Myocyte (in vitro differentiated cells): Measurements from ENCODE around the gene AAK1. TPM values are rescaled to one million over a fixed set of nuclear protein-coding genes. Genes with fewer than 3 reads are reported as not detected.
A peak's percentile ranks its signal among the peaks of the same experiment; 100 is the strongest.
"Not testable (repeated sequence)": the region's sequence is repeated elsewhere in the genome, so short reads cannot be mapped to it uniquely, and the experiment has no call there.

ENCODE experiments used
- DNase-seq: peaks from one replicate; pipeline ENCODE4 v3.0.0-alpha.2; 2012; ENCODE audit warnings: low read depth
- total RNA-seq: library from RNA; depleted of rRNA; stranded (reverse); fragments of >200 nt; gene quantifications from 2 replicates; pipeline ENCODE4 v1.2.3, GENCODE V29; 2014

AAK1 gene
- total RNA-seq, 1 donor from 2014 or later: 39.0 TPM

DNA sequence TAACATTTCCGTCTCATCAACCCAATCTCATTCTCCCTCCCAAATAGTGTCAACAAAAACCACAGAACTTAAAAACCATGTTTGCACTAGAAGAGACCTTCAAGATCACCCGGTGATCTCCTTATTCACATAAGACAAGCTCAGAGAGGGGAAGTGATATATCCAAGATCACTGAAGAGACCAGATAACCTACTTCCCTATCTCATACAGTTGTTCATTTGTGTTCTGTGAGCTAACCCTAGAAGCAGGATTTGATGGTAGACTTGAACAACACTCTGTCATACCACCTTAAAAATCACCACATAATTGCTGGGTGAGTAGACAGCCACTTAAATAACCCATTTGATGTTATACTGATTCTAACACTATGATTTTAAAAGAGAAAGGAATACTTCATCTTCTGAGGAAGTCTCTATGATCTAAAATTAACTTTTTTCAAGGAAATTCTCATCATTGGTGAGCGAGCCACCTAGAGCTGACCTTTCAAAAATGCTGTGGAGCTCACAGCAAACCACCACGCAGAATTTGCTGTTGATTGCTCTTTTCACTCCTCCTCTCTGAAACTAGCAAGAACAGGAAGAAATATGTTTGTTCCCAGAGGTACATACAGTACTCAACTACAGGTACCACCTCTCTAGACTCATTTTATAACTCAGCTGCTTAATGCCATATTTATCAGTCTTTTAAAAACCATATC lies 15.1 kb downstream of the AAK1 start:
- DNase-seq: no peak

DNA sequence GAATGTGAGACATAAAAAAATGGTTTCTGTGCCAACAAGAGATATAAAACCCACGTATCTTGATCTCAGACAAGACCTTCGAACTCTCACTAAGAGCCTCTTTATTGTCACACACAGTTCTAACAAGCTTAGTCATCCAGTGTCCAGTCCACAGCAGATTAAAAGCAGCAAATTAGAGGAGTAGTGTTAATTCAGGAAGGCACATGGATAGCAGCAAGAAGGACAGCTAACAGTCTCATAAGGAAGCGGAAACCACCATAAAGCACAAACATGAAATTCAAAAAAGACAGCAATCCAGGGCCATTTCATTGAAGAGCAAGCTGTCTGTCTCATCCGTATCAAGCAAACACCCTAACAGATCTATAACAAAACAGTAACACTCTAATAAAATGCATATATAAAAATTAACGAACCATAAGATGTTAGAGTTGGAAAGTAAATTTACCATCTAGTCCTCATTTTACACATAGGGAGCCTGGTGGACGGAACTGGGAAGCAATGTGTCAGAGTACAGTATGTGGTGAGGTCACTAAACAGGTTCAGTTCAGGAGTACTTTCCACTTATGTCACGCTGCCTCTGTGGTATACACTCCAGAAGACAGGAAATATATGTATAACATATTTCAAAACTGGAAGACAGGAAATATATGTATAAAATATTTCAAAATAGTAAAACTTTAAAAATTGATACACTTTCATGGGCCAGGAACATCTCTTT lies 18.3 kb downstream of the AAK1 start:
- DNase-seq: no peak

DNA sequence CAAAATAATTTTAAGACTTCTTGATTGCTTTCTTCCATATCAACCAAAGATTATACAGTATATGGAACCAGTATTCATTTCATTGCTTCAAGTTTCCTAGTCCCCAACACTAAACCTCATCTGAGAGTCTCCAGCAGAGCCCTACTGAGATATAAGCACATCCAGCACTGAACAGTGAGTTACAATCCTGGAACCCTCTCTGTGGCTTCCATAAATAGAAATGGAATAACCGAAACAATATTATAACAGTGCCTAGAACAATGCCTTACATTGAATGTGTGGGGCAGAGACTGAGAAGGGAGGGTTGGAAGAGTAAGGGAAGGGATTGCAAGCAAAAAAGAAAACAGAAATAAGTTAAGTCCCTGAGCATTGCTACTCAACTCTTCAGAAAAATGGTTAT lies 18.9 kb downstream of the AAK1 start:
- DNase-seq: no peak

DNA sequence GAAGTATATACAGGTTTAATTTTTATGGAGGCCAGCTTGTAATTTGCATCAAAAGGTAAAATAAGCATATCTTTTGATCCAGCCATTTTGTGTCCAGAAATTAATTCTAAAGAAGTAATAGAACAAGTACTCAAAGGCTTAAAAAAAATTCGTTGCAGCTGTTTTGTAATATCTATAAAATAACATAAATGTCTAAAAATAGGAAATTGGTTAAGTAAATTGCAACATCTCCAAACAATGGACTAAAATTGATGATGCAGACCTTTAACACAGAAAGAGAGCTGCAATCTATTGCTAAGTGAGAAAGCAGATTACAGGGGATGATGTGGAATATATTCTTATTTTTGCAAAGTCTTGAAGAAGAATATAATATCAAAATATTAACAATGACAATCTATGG lies 19.4 kb downstream of the AAK1 start:
- DNase-seq: no peak

DNA sequence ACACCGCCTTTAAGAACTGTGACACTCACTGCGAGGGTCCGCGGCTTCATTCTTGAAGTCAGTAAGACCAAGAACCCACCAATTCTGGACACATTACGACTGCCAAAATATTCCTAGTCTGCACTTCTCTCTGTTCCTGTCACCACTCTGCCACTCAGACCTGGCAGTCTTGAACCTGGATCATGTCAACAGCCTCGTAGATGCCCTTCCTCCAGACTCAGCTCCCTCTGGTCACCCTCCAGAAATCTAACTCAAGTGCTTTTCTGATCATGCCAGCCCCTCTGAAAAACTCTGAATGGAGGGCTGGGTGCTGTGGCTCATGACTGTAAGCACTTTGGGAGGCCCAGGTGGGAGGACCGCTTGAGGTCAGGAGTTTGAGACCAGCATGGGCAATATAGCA lies 20.3 kb downstream of the AAK1 start:
- no peak for DNase-seq

DNA sequence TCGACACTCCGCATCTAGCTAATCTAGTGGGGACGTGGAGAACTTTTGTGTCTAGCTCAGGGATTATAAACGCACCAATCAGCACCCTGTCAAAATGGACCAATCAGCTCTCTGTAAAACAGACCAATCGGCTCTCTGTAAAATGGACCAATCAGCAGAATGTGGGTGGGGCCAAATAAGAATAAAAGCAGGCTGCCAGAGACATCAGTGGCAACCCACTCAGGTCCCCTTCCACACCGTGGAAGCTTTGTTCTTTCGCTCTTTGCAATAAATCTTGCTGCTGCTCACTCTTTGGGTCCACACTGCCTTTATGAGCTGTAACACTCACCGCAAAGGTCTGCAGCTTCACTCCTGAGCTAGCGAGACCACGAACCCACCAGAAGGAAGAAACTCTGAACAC lies 20.7 kb downstream of the AAK1 start:
- DNase-seq: not testable (repeated sequence)

DNA sequence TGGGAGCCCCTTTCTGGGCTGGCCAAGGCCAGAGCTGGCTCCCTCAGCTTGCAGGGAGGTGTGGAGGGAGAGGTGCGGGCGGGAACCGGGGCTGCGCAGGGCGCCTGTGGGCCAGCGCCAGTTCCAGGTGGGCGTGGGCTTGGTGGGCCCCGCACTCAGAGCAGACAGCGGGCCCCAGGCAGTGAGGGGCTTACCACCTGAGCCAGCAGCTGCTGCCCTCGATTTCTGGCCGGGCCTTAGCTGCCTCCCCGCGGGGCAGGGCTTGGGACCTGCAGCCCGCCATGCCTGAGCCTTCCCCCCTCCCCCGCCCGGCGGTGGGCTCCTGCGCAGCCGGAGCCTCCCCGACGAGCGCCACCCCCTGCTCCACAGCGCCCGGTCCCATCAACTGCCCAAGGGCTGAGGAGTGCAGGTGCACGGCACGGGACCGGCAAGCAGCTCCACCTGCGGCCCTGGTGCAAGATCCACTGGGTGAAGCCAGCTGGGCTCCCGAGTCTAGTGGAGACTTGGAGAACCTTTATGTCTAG lies 21.5 kb downstream of the AAK1 start:
- not testable (repeated sequence) for DNase-seq

DNA sequence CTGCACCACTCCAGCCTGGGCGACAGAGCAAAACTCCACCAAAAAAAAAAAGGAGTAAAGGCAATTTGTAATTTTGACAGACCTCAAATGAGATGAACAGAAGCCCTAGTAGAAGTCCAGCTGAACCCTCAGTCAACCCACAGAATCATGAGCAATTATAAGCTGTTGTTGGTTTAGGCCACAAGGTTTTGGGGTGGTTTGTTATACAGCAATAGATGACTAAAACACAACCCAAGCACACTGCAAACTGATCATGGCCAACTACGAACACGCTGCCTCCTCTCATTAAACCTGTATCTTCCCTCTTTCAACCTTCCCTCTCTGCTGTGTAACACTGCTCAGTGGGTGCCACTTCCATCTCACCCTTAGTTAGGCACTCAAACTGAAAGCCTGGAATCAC lies 22.1 kb downstream of the AAK1 start:
- no peak for DNase-seq

DNA sequence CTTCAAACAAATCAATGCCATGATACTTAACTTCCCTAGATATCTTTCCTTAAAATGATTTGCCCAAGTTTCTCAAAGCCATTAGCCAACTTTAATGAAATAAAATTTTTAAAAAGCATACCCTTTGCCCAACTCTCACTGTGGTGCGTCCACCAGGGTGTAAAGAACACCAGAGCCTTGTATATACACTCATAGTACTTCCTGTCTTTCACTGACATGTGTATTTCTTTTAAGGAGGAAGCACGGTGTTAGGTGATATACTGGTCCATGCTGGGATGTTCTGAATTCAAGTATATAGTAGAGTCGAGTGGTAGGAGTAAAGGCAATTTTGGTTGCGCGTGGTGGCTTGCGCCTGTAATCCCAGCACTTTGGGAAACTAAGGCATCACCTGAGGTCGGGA lies 22.7 kb downstream of the AAK1 start:
- DNase-seq: no peak

DNA sequence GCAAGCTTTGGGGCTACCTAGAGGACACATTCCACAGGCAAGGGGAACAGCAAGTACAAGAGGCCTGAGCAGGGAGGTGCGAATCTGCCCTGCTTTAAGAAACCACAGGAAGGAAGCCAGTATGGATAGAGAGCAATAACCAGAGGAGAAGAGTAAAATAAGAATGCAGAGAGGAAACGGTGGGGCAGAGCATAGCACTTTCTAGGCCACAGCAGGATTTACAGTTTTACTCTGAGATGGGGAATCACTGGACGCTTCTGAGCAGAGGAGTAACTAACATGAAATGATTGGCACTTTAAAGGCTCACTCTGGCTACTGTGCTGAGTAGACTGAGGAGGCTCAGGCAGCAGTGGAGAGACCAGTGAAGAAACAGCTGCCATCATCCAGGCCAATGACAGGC lies 23.8 kb downstream of the AAK1 start:
- no peak for DNase-seq

DNA sequence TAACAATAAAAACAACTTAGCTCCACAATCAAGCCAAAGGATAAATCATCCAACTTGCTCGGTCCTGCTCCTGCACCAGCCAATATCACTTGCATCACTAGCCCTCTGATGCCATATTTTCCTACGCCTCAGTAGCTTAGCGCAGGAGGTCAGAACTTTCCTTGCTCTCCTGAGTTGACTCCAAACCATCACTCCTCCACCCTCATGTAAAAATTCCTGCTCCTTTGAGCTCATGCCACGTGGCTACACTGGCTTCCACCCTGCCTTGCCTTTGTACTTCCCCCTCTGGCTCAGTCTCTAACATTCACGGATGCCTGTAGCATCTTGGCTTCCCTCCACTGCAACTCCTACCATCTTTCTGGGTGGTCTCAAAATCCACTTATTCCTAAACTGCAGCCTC lies 25.2 kb downstream of the AAK1 start:
- DNase-seq: no peak

DNA sequence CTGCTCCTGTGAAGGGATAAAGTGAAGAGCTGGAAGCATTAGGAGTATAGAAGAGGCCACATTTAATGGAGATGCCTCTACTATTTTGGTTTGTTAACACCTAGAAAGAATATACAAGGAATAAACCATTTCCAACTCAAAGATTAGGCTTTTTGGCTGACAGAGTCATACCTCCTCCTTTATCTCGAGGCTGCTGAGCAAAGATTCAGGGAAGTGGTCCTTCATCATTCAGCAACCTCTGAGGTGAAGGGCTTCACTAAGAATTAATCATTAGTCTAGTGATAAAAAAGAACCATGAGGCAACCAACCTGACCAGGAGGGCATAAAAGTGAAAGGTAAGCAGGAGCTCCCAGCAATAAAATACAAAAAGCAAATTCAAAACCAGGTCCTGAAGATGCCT lies 25.8 kb downstream of the AAK1 start:
- DNase-seq: no peak

DNA sequence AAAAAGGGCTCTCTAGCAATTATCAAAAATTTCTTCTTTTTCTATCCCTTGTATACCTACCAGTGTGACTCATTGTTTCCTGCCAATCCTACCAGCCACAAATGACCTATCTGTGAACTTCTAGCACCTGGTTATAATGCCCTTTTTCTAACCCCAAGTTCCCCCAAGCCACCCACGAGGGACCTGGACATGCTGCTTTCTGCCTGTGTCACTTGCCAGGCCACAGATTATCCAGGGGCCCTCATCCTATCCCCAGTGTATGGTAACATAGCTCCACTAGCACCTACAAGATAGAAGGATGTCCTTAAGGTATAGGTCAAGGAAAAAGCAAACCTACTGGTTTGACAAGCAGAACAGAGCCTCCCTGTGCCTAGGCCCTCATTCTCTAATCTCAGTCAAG lies 26.8 kb downstream of the AAK1 start:
- no peak for DNase-seq

DNA sequence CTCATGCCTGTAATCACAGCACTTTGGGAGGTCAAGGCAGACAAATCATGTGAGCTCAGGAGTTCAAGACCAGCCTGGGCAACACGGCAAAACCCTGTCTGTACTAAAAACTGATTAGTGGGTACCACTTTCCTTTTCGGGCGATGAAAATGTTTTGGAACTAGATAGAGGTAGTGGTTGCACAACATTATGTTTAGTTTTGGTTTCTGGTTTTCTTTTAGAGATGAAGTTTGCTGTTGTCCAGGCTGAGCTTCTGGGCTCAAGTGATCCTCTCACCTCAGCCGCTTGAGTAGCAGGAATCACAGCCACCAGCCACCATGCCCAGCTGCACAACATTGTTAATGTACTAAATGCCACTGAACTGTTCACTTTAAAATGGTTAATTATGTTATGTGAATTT lies 27.6 kb downstream of the AAK1 start:
- DNase-seq: no peak

DNA sequence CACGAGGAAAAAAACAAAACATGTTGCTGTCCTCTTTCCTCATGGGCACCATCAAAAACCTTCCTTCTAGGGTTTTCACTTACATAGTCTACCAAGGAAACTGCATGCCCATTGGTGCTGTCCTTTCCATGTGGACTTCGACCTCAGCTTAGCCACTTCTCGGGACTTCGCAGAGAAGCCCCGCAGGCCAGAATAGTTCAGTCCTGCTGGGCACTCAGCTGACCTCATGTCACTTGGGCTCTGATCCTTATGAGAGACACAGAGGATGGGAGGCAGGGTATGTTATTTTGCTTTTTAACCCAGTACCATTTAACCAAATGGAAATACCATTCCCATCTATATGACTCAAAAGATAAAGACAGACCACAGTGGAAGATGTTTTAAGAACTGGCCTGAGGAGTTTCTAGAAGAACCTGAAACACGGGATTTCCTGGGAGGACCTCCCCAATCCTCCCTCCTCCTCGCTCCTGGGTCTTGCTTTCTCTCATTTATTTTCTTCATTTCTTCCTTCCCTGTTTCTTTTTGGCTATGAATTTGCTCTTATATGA lies 28.4 kb downstream of the AAK1 start:
- no peak for DNase-seq

DNA sequence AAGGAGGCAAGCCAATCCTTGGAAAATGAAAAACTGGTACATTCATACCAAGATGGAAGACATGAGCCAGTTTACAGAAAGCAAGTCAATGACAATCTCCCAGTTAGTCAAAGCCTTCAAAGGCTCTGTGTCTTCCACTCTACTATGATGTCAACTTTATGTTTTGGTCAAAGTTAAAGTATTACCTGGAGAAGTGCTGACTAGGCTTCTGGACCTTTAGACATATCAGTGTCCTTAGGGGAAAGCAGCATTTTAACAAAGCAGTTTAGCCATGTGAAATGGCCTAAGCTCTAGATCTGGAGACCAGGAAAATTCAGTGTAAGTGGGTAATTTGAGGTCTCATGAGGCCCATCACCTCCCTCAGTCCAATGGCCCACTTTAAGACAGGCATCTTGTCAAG lies 30.8 kb downstream of the AAK1 start:
- no peak for DNase-seq

DNA sequence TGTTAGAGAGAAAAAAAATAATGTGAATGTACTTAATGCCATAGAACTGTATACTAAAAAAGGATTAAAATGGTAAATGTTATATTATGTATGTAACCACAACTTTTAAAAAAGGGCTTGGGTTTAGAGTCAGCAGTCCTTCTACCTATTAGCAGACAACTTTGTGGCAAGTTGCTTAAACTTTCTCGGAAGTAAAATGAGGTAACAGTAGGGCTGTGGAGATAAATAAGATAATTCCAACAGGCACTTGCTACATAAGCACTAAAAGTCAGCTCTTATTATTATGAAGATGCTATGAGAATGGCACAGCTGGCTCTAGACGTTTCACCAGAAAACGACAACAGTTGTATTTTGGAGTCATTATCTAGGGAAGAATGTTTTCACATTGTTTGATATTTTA lies 31.3 kb downstream of the AAK1 start:
- no peak for DNase-seq

DNA sequence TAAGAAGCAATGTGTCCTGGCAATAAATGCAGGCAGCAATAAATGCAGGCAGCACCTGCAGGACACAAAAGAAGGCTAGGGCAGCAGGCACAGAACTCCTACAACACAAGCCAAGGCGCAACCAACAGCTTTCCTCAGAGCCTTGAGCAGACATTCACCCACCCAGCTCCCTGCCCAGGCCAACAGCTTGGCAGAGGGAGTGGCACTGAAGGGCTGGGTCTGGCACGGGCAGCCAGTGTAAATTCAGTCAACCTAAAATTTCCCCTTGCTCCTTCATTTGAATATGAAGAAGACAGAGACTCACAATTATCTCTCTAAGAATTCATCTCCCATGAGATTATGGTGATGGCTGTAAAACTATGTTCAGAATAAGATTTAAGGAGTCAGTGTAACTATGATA lies 35.4 kb downstream of the AAK1 start:
- no peak for DNase-seq

DNA sequence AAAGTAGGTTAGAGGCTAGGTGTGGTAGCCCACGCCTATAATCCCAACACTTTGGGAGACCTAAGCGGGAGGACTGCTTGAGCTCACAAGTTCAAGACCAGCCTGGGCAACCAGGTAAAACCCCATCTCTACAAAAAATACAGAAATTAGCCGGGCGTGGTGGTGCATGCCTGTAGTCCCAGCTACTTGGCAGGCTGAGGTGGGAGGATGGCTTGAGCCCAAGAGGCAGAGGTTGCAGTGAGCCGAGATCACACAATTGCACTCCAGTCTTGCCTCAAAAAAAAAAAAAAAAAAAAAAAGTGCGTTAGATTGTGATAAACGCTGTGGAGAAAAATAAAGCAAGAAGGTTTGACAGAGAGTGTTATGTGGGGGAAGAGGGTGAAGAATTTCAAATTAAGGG lies 36.8 kb downstream of the AAK1 start:
- DNase-seq: not testable (repeated sequence)

DNA sequence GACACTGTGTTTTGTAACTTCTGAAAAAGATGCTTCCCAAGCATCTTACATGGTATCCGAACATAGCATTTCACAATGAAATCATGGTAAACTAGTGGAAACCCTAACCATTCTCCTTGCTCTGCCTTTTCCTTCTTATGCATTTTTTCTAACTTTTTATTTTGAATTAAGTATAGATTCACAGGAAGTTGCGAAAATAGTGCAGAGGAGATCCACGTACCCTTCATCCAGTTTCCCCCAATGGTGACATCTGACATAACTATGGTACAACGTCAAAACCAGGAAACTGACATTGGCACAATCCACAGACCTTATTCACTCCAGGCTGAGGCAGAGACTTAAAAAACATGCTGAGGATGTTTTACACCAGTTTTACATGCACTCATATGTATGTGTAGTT lies 38.3 kb downstream of the AAK1 start:
- DNase-seq: no peak

DNA sequence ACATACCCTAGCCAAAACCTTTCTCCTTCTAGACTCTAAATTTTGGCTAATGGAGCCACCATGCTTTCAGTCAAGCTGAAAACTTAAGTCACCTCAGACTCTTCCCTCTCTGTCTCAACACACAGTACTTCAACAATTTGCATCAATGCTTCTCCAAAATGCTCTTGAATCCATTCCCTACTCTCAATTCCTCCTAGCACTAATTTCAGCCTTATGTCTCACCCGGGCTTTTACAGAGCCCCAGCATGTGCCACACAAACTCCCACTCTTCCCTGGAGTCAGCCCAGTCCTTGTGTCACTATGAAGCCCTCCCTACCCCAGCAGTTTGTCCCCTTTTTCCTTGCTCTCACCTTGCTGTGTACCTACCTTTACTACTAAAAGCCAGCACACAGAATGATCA lies 38.7 kb downstream of the AAK1 start:
- no peak for DNase-seq

DNA sequence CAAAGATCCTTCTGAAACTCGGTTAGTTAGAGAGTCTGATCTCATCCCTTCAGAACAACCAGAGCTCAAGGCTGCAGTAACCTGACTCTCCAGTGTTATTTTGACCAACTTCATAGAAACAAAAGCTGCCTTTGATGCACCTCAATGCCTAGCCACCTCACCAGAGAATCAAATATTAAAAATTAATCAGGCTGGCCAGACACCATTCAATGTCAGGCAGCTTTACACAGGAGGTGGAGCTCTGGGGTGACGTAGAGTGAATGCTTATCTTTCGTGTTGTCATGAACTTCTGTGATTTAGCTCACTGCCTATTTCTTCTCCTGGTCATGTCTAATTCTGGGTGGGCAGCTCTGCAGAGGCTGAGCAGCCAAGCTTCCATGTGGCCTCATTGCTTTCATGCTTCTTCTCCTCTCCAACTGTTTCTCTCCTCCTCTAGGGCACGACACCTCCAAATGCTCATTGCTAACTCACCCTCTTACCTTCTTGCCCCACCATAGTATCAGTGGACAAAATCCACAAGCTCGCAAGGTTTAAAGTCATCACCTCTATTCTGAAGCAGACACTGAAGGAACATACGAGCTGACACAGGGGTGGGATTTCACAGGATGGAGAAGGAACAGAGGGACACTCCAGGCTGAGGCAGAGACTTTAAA lies 39.4 kb downstream of the AAK1 start:
- peak; percentile 28 for DNase-seq
